HepG2 (cell line): Measurements from ENCODE around the gene ZXDC. TPM values are rescaled to one million over a fixed set of nuclear protein-coding genes. Genes with fewer than 3 reads are reported as not detected.

ENCODE experiments used
- ARID5B ChIP-seq: IDR thresholded peaks from 2 replicates; pipeline ENCODE4 v1.4.0; 2020; ENCODE audit warnings: mild to moderate bottlenecking, missing genetic modification reagents
- ATM ChIP-seq: fragments of 450-650 bp; IDR thresholded peaks from 2 replicates; pipeline ENCODE4 v1.7.1; 2017; ENCODE audit warnings: mild to moderate bottlenecking, borderline replicate concordance
- CAMTA2 ChIP-seq: sonication (generic); formaldehyde crosslinking; IDR thresholded peaks from 2 replicates; pipeline ENCODE4 v1.4.0; 2020; ENCODE audit warnings: mild to moderate bottlenecking, missing genetic modification reagents, borderline replicate concordance
- HNF1A ChIP-seq, 2 experiments: sonication (generic) in 1 of 2; formaldehyde crosslinking in 1 of 2; IDR thresholded peaks; 2 replicates each; pipeline versions ENCODE4 v1.4.0 to v1.6.1; 2016 to 2020; ENCODE audit warnings: borderline replicate concordance in 1 of 2, low read depth in 1 of 2, mild to moderate bottlenecking in 1 of 2, missing genetic modification reagents in 1 of 2
- HOXD1 ChIP-seq: sonication (generic); formaldehyde crosslinking; IDR thresholded peaks from 2 replicates; pipeline ENCODE4 v1.5.0; 2020; ENCODE audit warnings: missing genetic modification reagents
- LCORL ChIP-seq, 2 experiments: fragments of 450-650 bp in 1 of 2; sonication (generic) in 1 of 2; formaldehyde crosslinking in 1 of 2; IDR thresholded peaks; 2 replicates each; pipeline versions ENCODE4 v1.5.0 to v1.6.1; 2017 to 2020; ENCODE audit warnings: antibody characterized with exemption in 1 of 2, missing genetic modification reagents in 1 of 2
- MEF2D ChIP-seq: sonication (generic); formaldehyde crosslinking; IDR thresholded peaks from 2 replicates; pipeline ENCODE4 v1.5.1; 2020; ENCODE audit warnings: mild to moderate bottlenecking, missing genetic modification reagents
- NFAT5 ChIP-seq: sonication (generic); formaldehyde crosslinking; IDR thresholded peaks from 2 replicates; pipeline ENCODE4 v1.4.0; 2020; ENCODE audit warnings: missing genetic modification reagents
- PCBP2 ChIP-seq: fragments of 200-400 bp; formaldehyde crosslinking; optimal IDR thresholded peaks from 2 replicates; pipeline ENCODE3; 2018; ENCODE audit warnings: low read length, low read depth; ENCODE audit not compliant: poor library complexity, severe bottlenecking
- RFXAP ChIP-seq: sonication (generic); formaldehyde crosslinking; IDR thresholded peaks from 2 replicates; pipeline ENCODE4 v1.4.0; 2020; ENCODE audit warnings: missing genetic modification reagents, borderline replicate concordance
- SRF ChIP-seq: IDR thresholded peaks from 2 replicates; pipeline ENCODE4 v1.6.1; 2011; ENCODE audit warnings: mild to moderate bottlenecking, low read depth, low read length, moderate library complexity
- SUZ12 ChIP-seq: fragments of 150-350 bp; IDR thresholded peaks from 2 replicates; pipeline ENCODE4 v1.6.1; 2014; ENCODE audit warnings: low read depth, low read length
- ZNF329 ChIP-seq: sonication (generic); formaldehyde crosslinking; IDR thresholded peaks from 2 replicates; pipeline ENCODE4 v1.9.0; 2021; ENCODE audit warnings: low read depth, mild to moderate bottlenecking, missing genetic modification reagents
- ZNF501 ChIP-seq: sonication (generic); formaldehyde crosslinking; IDR thresholded peaks from 2 replicates; pipeline ENCODE4 v1.5.1; 2020; ENCODE audit warnings: mild to moderate bottlenecking, moderate library complexity, missing genetic modification reagents
- polyA plus RNA-seq, 8 experiments: library from polyadenylated mRNA; depleted of rRNA in 3 of 8; stranded (reverse) in 7 of 8; unstranded in 1 of 8; fragments of >200 nt; fragmentation: Illumina TruSeq in 4 of 8; extraction: Trizol in 4 of 8; gene quantifications; 2 replicates each; pipeline versions ENCODE4 v1.2.1 to v1.2.3, GENCODE V29; 2011 to 2016; ENCODE audit warnings: low read depth in 4 of 8, missing spikeins in 1 of 8, mixed read lengths in 1 of 8; ENCODE audit not compliant: insufficient read depth in 1 of 8
- total RNA-seq, 5 experiments: library from RNA; depleted of rRNA; stranded (reverse); fragments of >200 nt; fragmentation: Illumina TruSeq; extraction: Trizol; gene quantifications; 2 replicates each; pipeline ENCODE4 v1.2.3, GENCODE V29; 2016; ENCODE audit warnings: low read depth in 1 of 5

Gene ZXDC
- total and polyA plus RNA-seq, 2 of the 13 experiments (the other 11 are each of a cell fraction or from before 2014, with no cell fraction given): 17.6 to 21.2 TPM

- TF ChIP-seq HNF1A (IDR thresholded peaks at IDR 0.05; ENCODE audit: low read depth) (no peak), HNF1A (CRISPR knock-in tag; IDR thresholded peaks at IDR 0.05; ENCODE audit: borderline replicate concordance) (no peak), SRF (no peak), ARID5B (CRISPR knock-in tag) (no peak), CAMTA2 (CRISPR knock-in tag) (no peak), ATM (no peak), PCBP2 (no peak), RFXAP (CRISPR knock-in tag) (0 out of 2 replicates have a peak, but pooled peaks have one; percentile 19), ZNF329 (CRISPR knock-in tag) (no peak), MEF2D (CRISPR knock-in tag) (no peak), NFAT5 (CRISPR knock-in tag) (no peak), SUZ12 (no peak), LCORL (IDR thresholded peaks at IDR 0.05) (no peak), LCORL (CRISPR knock-in tag; IDR thresholded peaks at IDR 0.05) (peak; percentile 39; the same call in 1 of the 2 replicates), ZNF501 (no peak), HOXD1 (no peak)
Measured at GRCh38 chr3:126476166-126477060, 722 bp upstream of the ZXDC start (continued).
